GM19395 (cell line): ENCODE data around the gene SHH.

Experiments
- ATAC-seq: cut with Tn5 transposase; IDR thresholded peaks from one replicate; pipeline ENCODE4 v1.9.1; 2021; ENCODE audit warnings: mild to moderate bottlenecking, moderate library complexity; ENCODE audit not compliant: unreplicated experiment

SHH gene

GRCh38 chr7:155811895-155812761, at the start of gene SHH:
Gene SHH, minus strand, starts transcription at chr7:155812463. Its CDS starts 341 bp downstream, at chr7:155812122.
- no peak for ATAC-seq

- no peak for ATAC-seq
These were observed 49.2 kb upstream of the SHH start for GRCh38 chr7:155861480-155861868.

GRCh38 chr7:155860840-155861479, 48.7 kb upstream of the SHH start:
- no peak for ATAC-seq

- no peak for ATAC-seq
These were observed 48.2 kb upstream of the SHH start for GRCh38 chr7:155860461-155860839.

GRCh38 chr7:155858521-155859061, 46.3 kb upstream of the SHH start:
- no peak for ATAC-seq

- ATAC-seq: no peak
These were observed 44.9 kb upstream of the SHH start for GRCh38 chr7:155857141-155857540.

- no peak for ATAC-seq
These were observed 44.4 kb upstream of the SHH start for GRCh38 chr7:155856656-155857055.

- no peak for ATAC-seq
These were observed 40.4 kb upstream of the SHH start for GRCh38 chr7:155852426-155853301.

GRCh38 chr7:155851892-155852291, 39.6 kb upstream of the SHH start:
- no peak for ATAC-seq

GRCh38 chr7:155850766-155851678, 38.8 kb upstream of the SHH start:
- no peak for ATAC-seq

GRCh38 chr7:155850001-155850436, 37.8 kb upstream of the SHH start:
- no peak for ATAC-seq

GRCh38 chr7:155848691-155849669, 36.7 kb upstream of the SHH start:
- no peak for ATAC-seq

GRCh38 chr7:155847821-155848435, 35.7 kb upstream of the SHH start:
- ATAC-seq: no peak

- ATAC-seq: no peak
These were observed 34.7 kb upstream of the SHH start for GRCh38 chr7:155846936-155847335.

- no peak for ATAC-seq
These were observed 33.9 kb upstream of the SHH start for GRCh38 chr7:155846156-155846555.

GRCh38 chr7:155845226-155845625, 33.0 kb upstream of the SHH start:
- no peak for ATAC-seq

GRCh38 chr7:155844526-155844925, 32.3 kb upstream of the SHH start:
- no peak for ATAC-seq

GRCh38 chr7:155844019-155844453, 31.8 kb upstream of the SHH start:
- no peak for ATAC-seq
